ENCODE data around the gene ZFP1. TPM values are rescaled to one million over a fixed set of nuclear protein-coding genes. Genes with fewer than 3 reads are reported as not detected.

Gene ZFP1
- total and polyA plus RNA-seq, 9 of the 15 experiments (the other 6 are each of a cell fraction or from before 2014, with no cell fraction given) = 2.6 to 14.7 (median 11.6) TPM

- ATAC-seq = no peak
- Histone ChIP-seq H3K9me3 (replicated peaks; ENCODE audit: control insufficient read depth, insufficient read depth, low read depth, low read length) (0 out of 2 replicates have a peak, but pooled peaks cover 3% of the 10 kb centered on the region), H2AFZ (ENCODE audit: low read depth, low read length) (no peak overlapping the region), H4K20me1 (replicated peaks; ENCODE audit: control insufficient read depth, insufficient read depth, low read length) (no peaks in the 10 kb centered on the region), H3K9ac (ENCODE audit: insufficient read depth in 1 of 2, low read depth in 2 of 2, low read length in 2 of 2) (no peak overlapping the region), H3K4me3 (no peak overlapping the region), H3K4me2 (ENCODE audit: insufficient read depth, low read length) (no peak overlapping the region), H3K27ac (ENCODE audit: extremely low read depth, low read depth, low read length) (no peak overlapping the region), H3K79me2 (ENCODE audit: control insufficient read depth, insufficient read depth, low read length) (no peaks in the 10 kb centered on the region), H3K4me1 (replicated peaks in 1 of 2; ENCODE audit: control insufficient read depth in 2 of 2, insufficient read depth in 2 of 2, low read length in 2 of 2) (no peaks in the 10 kb centered on the region), H3K27me3 (ENCODE audit: control insufficient read depth in 2 of 2, insufficient read depth in 2 of 2, low read length in 2 of 2) (no peaks in the 10 kb centered on the region), H3K9me1 (ENCODE audit: control insufficient read depth, insufficient read depth, low read length) (no peaks in the 10 kb centered on the region), H3K36me3 (ENCODE audit: control insufficient read depth, insufficient read depth, low read length) (peaks cover 10% of the 10 kb centered on the region; the same call in 2 of the 3 replicates)
- in situ Hi-C loops (cut with MboI) = no loop called here
- ChIA-PET POLR2A (interaction anchor here (0.6 kb wide), 1 partner anchor 284 kb away, joined by 3 read pairs; no protein-coding TSS in a partner anchor), CTCF (ENCODE audit: low intra/inter-chr PET ratio) (no interaction called here)
- BruUV-seq (replicated peaks) = no TSS peak
- intact Hi-C loops (cut with micrococcal nuclease) = no loop called here
- WGBS (ENCODE audit: insufficient coverage, low coverage, missing lambda C conversion rate) = 50% methylated on average over 1 of the region's 1 CpG
- FAIRE-seq = no peak
- TF ChIP-seq PKNOX1 (IDR thresholded peaks at IDR 0.05) = no peak
- TF ChIP-seq ZBTB5 (IDR thresholded peaks at IDR 0.05) = no peak
- TF ChIP-seq ETS2 (tag; IDR thresholded peaks at IDR 0.05; ENCODE audit: borderline replicate concordance, poor library complexity, severe bottlenecking) = no peak
- no peak for TF ChIP-seq SOX6 (IDR thresholded peaks at IDR 0.05)
- TF ChIP-seq ELK1 (CRISPR knock-in tag; IDR thresholded peaks at IDR 0.05) = no peak
- no peak for TF ChIP-seq FOXP1 (CRISPR knock-in tag; IDR thresholded peaks at IDR 0.05)
- no peak for TF ChIP-seq C11orf30 (IDR thresholded peaks at IDR 0.05; ENCODE audit: low read depth)
- TF ChIP-seq ZNF444 (CRISPR knock-in tag; IDR thresholded peaks at IDR 0.05) = no peak
- no peak for TF ChIP-seq CHD2 (IDR thresholded peaks at IDR 0.05; ENCODE audit: low read depth, low read length)
- no peak for TF ChIP-seq ZBED1 (IDR thresholded peaks at IDR 0.05)
- no peak for TF ChIP-seq CSDE1 (IDR thresholded peaks at IDR 0.05)
- no peak for TF ChIP-seq TRIM28 (IDR thresholded peaks at IDR 0.05)
- TF ChIP-seq NR2F6 (CRISPR knock-in tag; IDR thresholded peaks at IDR 0.05) = no peak
- no peak for TF ChIP-seq ZNF23 (CRISPR knock-in tag; IDR thresholded peaks at IDR 0.05)
- TF ChIP-seq ZC3H4 (CRISPR knock-in tag; IDR thresholded peaks at IDR 0.05; ENCODE audit: borderline replicate concordance) = no peak
- DNase-seq (ENCODE audit: extremely low read depth in 1 of 4, low spot score in 3 of 4) = no peak
Observed at GRCh38 chr16:75160386-75160785, 12.1 kb downstream of the ZFP1 start.

Data from K562 (cell line).